HG02759 (cell line): ENCODE measurements around the gene CDHR1.
A peak's percentile ranks its signal among the peaks of the same experiment; 100 is the strongest.
"Not testable (repeated sequence)": the region's sequence is repeated elsewhere in the genome, so short reads cannot be mapped to it uniquely, and the experiment has no call there.

ENCODE experiments used
- ATAC-seq: cut with Tn5 transposase; IDR thresholded peaks from one replicate; pipeline ENCODE4 v1.9.1; 2021; ENCODE audit warnings: mild to moderate bottlenecking, moderate library complexity; ENCODE audit not compliant: unreplicated experiment

Gene CDHR1

GRCh38 chr10:84194424-84195043 is at the start of gene CDHR1:
Gene CDHR1 (plus strand): TSS chr10:84194537. CDS start chr10:84194761, 224 bp downstream.
- peak; percentile 82 for ATAC-seq

GRCh38 chr10:84147347-84147746 is 47.0 kb upstream of the CDHR1 start:
- ATAC-seq, result no peak

- ATAC-seq, result peak; percentile 67
These were observed 46.2 kb upstream of the CDHR1 start for GRCh38 chr10:84148006-84148597.

GRCh38 chr10:84149854-84150253 is 44.5 kb upstream of the CDHR1 start:
- no peak for ATAC-seq

- ATAC-seq, result no peak
These were observed 41.6 kb upstream of the CDHR1 start for GRCh38 chr10:84152769-84153168.

- ATAC-seq, result no peak
These were observed 38.8 kb upstream of the CDHR1 start for GRCh38 chr10:84155521-84155920.

GRCh38 chr10:84156009-84156408 is 38.3 kb upstream of the CDHR1 start:
- no peak for ATAC-seq

GRCh38 chr10:84156768-84157167 is 37.6 kb upstream of the CDHR1 start:
- ATAC-seq, result peak; percentile 64

- ATAC-seq, result no peak
These were observed 36.3 kb upstream of the CDHR1 start for GRCh38 chr10:84158061-84158460.

- no peak for ATAC-seq
These were observed 35.8 kb upstream of the CDHR1 start for GRCh38 chr10:84158550-84158949.

GRCh38 chr10:84159076-84159685 is 35.2 kb upstream of the CDHR1 start:
- ATAC-seq, result no peak

GRCh38 chr10:84160663-84161362 is 33.5 kb upstream of the CDHR1 start:
- no peak for ATAC-seq

GRCh38 chr10:84163996-84164395 is 30.3 kb upstream of the CDHR1 start:
- no peak for ATAC-seq

GRCh38 chr10:84164442-84164841 is 29.9 kb upstream of the CDHR1 start:
- no peak for ATAC-seq

GRCh38 chr10:84166620-84167288 is 27.6 kb upstream of the CDHR1 start:
- peak; percentile 52 for ATAC-seq

- peak; percentile 29 for ATAC-seq
These were observed 27.1 kb upstream of the CDHR1 start for GRCh38 chr10:84167289-84167653.

- not testable (repeated sequence) for ATAC-seq
These were observed 26.0 kb upstream of the CDHR1 start for GRCh38 chr10:84168382-84168781.

GRCh38 chr10:84171237-84171636 is 23.1 kb upstream of the CDHR1 start:
- ATAC-seq, result not testable (repeated sequence)

GRCh38 chr10:84171700-84172466 is 22.5 kb upstream of the CDHR1 start:
- ATAC-seq, result peak; percentile 34
